Mesodermal cell (in vitro differentiated cells): ENCODE data around the gene MUL1.

Source experiments
- H3K27ac ChIP-seq: 2 replicates; pipeline ENCODE4 v1.7.0; 2013; ENCODE audit warnings: mild to moderate bottlenecking, low read depth, low read length, moderate library complexity; ENCODE audit not compliant: severe bottlenecking
- H3K36me3 ChIP-seq: 2 replicates; pipeline ENCODE4 v1.7.1; 2013; ENCODE audit warnings: mild to moderate bottlenecking, low read length, moderate library complexity; ENCODE audit not compliant: control insufficient read depth, insufficient read depth
- H3K4me1 ChIP-seq: one replicate; pipeline ENCODE4 v1.7.1; 2013; ENCODE audit warnings: mild to moderate bottlenecking, low read length; ENCODE audit not compliant: insufficient read depth, control insufficient read depth, poor library complexity, severe bottlenecking
- H3K4me3 ChIP-seq: 2 replicates; pipeline ENCODE4 v1.7.0; 2013; ENCODE audit warnings: low read length, control low read depth, mild to moderate bottlenecking; ENCODE audit not compliant: insufficient read depth, poor library complexity, severe bottlenecking; ENCODE audit errors: extremely low read depth
- H3K9me3 ChIP-seq: 2 replicates; pipeline ENCODE4 v1.7.1; 2013; ENCODE audit warnings: mild to moderate bottlenecking, low read length, moderate library complexity; ENCODE audit not compliant: control insufficient read depth
- WGBS, 2 experiments: methylation state at CpG; one replicate each; pipeline ENCODE4 v1.1.5; 2013; ENCODE audit warnings: missing lambda C conversion rate in 2 of 2; ENCODE audit not compliant: insufficient coverage in 2 of 2; 5-methylcytosine and 5-hydroxymethylcytosine counted together

The MUL1 gene

DNA sequence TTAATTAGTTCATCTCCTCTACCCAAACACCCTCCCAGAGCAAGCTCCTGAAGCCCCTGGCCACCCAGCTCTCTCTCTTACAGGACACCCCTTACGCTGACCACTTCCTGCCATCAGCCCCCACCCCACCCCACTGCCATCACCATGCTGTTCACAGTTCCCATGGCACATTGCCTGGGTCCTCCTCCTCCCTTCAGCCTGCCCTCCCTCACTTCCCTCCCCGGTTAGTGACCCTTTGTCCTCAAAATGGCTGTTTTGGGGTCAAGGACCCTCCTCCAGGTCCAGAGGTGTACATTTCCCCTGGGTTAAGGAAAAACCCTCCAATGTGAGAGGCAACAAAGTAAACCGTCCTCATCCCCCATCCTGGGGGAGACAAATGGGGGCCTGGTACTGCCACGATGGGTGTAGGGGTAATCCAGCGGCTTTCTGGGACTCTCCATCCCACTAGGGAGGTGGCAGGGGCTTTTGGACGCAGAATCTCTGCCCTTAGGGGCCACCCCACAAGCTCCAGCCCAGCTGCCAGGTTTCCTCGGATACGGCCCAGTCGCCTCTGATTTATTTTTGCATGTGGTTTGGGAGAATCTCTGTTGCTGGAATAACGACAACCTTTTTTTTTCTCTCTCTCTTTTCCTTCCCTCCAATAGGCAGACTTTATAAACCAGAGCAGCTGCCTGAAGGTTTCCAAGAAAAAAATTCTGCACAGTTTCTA, 30.4 kb downstream of the MUL1 start:
- Histone ChIP-seq H3K27ac (no peak overlapping the region), H3K4me1 (peaks cover 31% of the 10 kb centered on the region), H3K36me3 (no peaks in the 10 kb centered on the region), H3K9me3 (no peaks in the 10 kb centered on the region), H3K4me3 (no peak overlapping the region)
- WGBS, 2 experiments = 81 to 90% methylated on average over 3 to 4 of the region's 10 CpGs

DNA sequence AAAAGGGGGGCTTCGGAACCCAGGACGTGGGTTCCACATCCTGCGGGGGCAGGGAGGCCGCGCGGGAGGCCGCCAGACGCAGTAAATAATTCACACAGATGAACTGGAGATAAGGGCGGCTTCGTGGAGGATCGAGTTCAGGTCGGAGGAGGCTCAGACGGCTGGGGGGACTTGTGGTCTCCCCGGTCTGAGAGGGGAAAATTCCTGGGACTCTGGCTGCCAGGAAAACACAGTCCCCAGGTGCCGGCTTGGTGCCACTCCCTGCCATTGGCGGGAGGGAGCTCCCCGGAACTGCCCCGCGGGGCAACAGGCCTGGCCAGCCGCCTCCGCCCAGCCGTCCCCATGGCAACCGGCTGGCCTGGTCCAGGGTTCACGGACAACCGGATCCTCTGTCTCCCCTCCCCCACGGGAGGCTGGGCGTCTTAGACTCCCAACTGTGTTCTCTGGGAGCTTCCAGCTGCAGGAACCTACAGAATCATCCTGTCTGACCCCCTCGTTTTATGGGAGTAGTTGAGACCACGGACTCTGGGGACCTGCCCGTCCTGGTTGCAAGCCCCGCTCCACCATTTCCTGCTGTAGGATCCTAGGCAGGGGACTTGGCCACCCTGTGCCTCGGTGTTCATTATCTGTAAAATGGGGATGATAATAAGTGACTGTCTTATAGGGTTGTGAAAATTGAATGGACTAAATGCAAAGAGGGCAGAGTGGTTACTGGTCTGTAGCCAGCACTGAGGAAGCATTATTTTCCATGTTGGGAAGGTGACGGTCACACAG, 31.5 kb downstream of the MUL1 start:
- Histone ChIP-seq H3K27ac (no peak overlapping the region), H3K4me3 (no peak overlapping the region), H3K9me3 (no peaks in the 10 kb centered on the region), H3K4me1 (peaks cover 27% of the 10 kb centered on the region), H3K36me3 (no peaks in the 10 kb centered on the region)
- WGBS, 2 experiments = 20% methylated on average over 30 to 31 of the region's 33 CpGs

DNA sequence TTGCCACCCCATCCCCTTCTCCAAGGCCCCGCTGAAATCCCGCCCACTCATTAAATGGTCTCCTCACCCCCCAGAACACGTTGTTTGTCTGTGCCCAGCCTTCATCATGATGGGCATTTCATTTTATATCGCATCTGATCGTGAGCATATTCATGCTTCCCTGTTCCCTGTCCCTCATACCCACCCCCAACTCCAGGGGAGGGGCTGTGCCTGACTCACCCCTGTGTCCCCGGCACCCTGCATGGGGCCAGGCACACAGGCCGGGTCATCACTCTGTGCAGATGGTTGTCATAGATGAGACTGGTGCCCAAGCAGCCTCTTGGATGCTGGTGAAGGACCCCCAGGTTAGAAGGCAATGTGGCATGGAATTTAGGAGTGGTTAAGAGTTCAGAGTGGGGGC, 33.0 kb downstream of the MUL1 start:
- H3K27ac ChIP-seq = no peak overlapping the region
- WGBS, 2 experiments = 65 to 77% methylated on average over 5 to 7 of the region's 7 CpGs
- H3K36me3 ChIP-seq = no peaks in the 10 kb centered on the region
- no peaks in the 10 kb centered on the region for H3K9me3 ChIP-seq
- no peak overlapping the region for H3K4me3 ChIP-seq
- peaks cover 17% of the 10 kb centered on the region for H3K4me1 ChIP-seq

DNA sequence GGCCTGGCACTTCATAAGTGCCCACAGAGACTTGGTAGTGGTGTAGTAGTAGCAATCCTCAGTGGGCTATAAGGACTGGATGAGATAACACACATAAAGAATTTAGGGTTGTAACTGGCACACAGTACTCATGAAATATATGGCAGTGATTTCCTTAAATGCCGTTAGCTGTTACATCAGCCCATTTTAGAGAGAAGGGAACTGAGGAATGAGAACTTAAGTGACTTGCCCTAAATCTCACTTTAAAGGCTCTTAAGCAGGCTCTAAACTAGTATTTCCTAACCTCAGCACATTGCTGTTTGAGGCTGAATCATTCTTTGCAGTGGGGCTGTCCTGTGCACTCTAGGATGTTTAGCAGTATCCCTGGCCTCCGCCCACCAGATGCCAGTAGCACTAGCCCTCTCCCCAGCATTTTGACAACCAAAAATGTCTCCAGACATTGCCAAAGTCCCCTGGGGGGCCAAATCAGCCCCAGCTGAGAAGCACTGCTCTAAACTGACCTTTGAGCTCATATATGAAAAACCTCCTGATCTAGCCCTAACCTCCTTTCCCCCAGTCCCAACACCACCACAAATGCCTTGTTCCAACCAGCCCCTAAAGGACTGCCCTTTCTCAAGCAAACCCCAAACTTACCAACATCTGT, 33.5 kb downstream of the MUL1 start:
- WGBS, 2 experiments = 100% methylated on average over 1 to 2 of the region's 2 CpGs
- H3K36me3 ChIP-seq = no peaks in the 10 kb centered on the region
- H3K9me3 ChIP-seq = no peaks in the 10 kb centered on the region
- H3K27ac ChIP-seq = no peak overlapping the region
- peaks cover 17% of the 10 kb centered on the region for H3K4me1 ChIP-seq
- no peak overlapping the region for H3K4me3 ChIP-seq

DNA sequence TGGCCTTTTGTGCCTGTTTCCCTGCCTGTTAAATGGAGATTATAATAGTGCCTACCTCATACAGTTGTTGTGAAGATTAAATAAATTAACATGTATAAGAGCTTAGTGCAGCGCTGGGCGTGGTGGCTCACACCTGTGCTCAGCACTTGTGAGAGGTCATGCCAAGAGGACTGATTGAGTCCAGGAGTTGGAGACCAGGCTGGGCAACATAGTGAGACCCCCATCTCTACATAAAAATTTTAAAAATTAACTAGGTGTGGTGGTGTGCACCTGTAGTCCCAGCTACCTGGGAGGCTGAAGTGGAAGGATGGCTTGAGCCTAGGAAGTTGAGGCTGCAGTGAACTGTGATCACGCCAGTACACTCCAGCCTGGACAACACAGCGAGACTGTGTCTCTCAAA, 34.1 kb downstream of the MUL1 start:
- H3K4me1 ChIP-seq = peaks cover 17% of the 10 kb centered on the region
- no peaks in the 10 kb centered on the region for H3K36me3 ChIP-seq
- 100% methylated on average over 1 of the region's 4 CpGs; no CpG with 5 or more reads in 1 of the 2 experiments for WGBS, 2 experiments
- H3K27ac ChIP-seq = no peak overlapping the region
- no peak overlapping the region for H3K4me3 ChIP-seq
- H3K9me3 ChIP-seq = no peaks in the 10 kb centered on the region

DNA sequence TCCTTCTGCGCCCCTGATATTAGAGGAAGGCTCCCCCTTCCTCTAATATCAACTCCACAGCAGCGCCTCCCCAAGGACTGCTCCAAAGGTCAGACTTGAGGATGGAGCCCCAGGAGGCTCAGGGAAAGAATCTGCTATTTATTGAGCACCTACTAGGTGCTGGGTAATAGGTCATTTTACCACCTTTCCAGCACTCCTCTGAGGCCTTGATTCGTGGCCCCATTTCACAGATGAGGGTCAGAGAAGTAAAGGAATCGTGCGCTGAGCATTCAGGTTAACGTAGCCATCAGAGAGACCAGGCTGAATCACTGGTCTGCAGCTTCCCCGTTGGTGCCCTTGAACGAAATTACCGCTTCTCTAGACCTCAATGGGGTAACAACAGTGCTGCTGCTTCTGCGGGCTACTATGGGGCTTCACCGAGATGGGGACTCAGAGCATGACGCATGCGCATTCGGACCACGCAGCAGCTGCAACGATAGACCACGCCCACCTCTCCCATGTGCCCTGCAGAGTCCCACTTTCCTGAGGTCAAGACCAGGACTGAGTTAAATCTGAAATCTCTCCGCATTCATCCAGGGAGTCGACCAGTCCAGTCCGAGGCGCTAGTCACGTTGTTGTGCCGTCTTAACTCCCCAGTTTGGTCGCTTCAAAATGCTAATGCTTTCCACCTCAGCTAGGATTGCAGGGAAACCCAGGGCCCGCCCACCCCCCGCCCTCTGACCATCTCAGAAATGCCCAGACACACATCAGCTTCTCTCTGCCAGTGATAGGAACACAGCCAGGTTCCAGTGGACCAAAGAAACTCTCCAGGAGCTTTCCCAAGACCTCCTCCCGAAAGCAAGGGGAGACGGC, 34.9 kb downstream of the MUL1 start:
- Histone ChIP-seq H3K4me3 (no peak overlapping the region), H3K27ac (no peak overlapping the region)
- WGBS, 2 experiments = 30 to 31% methylated on average over 23 to 24 of the region's 28 CpGs

DNA sequence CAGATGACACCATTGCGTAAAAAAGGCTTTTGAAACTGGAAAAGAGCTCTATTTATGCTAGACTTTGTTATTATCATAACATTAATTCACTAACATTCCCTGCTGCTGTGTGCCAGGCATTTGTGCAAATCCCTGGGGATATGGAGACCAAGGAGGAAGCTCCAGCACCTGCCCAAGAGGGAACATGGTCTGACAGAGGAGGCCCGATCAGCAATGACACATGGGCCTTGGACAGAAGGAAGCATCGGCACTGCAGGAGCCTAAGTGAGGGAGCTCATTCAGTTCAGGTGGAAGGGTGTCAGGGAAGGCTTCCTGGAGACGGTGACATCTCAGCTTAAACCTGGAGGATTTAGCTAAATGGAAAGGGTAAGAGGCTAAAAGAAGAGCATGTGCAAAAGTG, 35.8 kb downstream of the MUL1 start:
- Histone ChIP-seq H3K4me3 (no peak overlapping the region), H3K9me3 (no peaks in the 10 kb centered on the region), H3K27ac (no peak overlapping the region), H3K36me3 (no peaks in the 10 kb centered on the region), H3K4me1 (peaks cover 6% of the 10 kb centered on the region)
- 81 to 90% methylated on average over 3 of the region's 4 CpGs for WGBS, 2 experiments

More for the DNA sequence above, 34.9 kb downstream of the MUL1 start:
- H3K4me1 ChIP-seq = peaks cover 16% of the 10 kb centered on the region
- no peaks in the 10 kb centered on the region for H3K36me3 ChIP-seq
- H3K9me3 ChIP-seq = no peaks in the 10 kb centered on the region

DNA sequence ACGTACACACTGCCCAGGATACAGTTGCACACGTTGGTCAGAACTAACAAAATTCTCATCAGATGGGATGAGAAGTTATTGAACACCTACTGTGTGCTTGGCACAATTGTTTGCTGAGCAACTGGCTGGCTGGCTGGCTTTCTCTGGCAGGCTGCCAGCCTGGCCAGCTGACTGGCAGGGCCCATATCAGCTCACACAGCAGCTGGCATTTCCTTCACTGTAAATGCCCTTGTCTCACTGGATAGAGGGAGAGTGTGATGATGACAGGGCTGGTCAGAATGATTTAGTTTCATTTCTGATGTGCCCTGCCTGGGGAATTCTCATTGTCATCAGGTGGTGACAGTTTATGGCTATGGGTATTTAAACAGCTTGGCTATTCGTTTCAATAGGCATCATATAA, 37.8 kb downstream of the MUL1 start:
- no peak overlapping the region for H3K27ac ChIP-seq
- no peaks in the 10 kb centered on the region for H3K4me1 ChIP-seq
- 86 to 89% methylated on average over 1 to 3 of the region's 3 CpGs for WGBS, 2 experiments
- H3K9me3 ChIP-seq = no peaks in the 10 kb centered on the region
- H3K36me3 ChIP-seq = no peaks in the 10 kb centered on the region
- no peak overlapping the region for H3K4me3 ChIP-seq

DNA sequence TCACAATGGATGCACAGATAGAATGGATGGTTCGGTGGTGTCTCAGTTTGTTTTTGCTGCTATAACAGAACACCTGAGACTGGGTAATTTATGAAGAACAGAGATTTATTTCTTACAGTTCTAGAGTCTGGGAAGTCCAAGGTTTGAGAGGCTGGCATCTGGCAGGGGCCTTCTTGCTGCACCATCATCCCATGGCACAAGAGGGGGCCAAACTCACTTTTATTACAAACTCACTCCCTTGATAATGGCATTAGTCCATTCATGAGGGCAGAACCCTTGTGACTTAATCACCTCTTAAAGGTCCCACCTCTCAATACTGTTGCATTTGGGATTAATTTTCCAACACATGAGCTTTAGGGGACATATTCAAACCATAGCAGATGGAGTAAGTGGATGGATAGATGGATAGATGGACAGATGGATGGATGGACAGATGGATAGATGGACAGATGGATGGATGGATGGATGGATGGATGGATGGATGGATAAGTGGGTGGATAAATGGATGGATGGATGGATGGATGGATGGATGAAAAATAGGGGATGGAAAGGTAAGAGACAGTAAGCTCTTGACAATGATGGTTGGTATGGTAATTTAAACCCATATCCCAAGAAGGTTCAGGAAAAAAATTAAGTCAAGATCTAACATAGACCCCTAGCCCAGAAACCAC, 38.4 kb downstream of the MUL1 start:
- WGBS, 2 experiments = 100% methylated on average over 1 of the region's 1 CpG; no CpG with 5 or more reads in 1 of the 2 experiments
- Histone ChIP-seq H3K4me1 (no peaks in the 10 kb centered on the region), H3K4me3 (no peak overlapping the region), H3K36me3 (no peaks in the 10 kb centered on the region), H3K27ac (no peak overlapping the region), H3K9me3 (no peaks in the 10 kb centered on the region)

DNA sequence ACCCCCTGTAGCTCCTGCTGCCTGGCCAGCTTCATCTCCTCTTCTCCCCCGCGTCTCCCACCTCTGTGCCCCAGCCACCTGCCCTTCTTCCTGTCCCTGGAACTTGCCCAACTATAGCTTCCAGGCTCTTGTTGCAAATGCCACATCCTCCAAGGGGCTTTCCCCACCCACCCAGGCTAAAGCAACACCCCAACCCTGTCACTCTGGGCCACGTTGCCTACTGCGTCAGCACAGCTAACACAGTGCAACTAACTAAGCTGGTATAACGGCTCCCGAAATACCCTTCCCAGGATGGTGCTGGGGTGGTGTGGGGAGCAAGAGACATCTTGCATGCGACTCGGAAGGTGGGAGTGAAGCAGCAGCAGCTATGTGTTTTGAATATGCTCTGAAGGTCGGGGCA, 41.7 kb downstream of the MUL1 start:
- Histone ChIP-seq H3K9me3 (no peaks in the 10 kb centered on the region), H3K4me1 (no peaks in the 10 kb centered on the region), H3K27ac (no peak overlapping the region), H3K36me3 (no peaks in the 10 kb centered on the region), H3K4me3 (no peak overlapping the region)
- 86 to 92% methylated on average over 2 to 8 of the region's 9 CpGs for WGBS, 2 experiments
